Trophoblast cell (in vitro differentiated cells and primary cell): ENCODE results near the gene MYO1A.

Experiments used
- DNase-seq, 2 donors: peaks; one replicate each; pipeline ENCODE4 v3.0.0-alpha.2; 2016
- H2AFZ ChIP-seq: 2 replicates; pipeline ENCODE4 v1.6.1; 2013; ENCODE audit warnings: low read length, moderate library complexity, mild to moderate bottlenecking; ENCODE audit not compliant: insufficient read depth, poor library complexity
- H2AK5ac ChIP-seq: 2 replicates; pipeline ENCODE4 v1.6.1; 2013; ENCODE audit warnings: mild to moderate bottlenecking, low read length
- H2BK120ac ChIP-seq: 2 replicates; pipeline ENCODE4 v1.6.1; 2013; ENCODE audit warnings: low read length, mild to moderate bottlenecking, moderate library complexity; ENCODE audit not compliant: insufficient read depth, poor library complexity
- H2BK12ac ChIP-seq: 2 replicates; pipeline ENCODE4 v1.6.1; 2013; ENCODE audit warnings: mild to moderate bottlenecking, low read length, moderate library complexity
- H2BK5ac ChIP-seq: 2 replicates; pipeline ENCODE4 v1.6.1; 2013; ENCODE audit warnings: low read length, low read depth, moderate library complexity, mild to moderate bottlenecking; ENCODE audit not compliant: poor library complexity
- H3K14ac ChIP-seq: 2 replicates; pipeline ENCODE4 v1.6.1; 2013; ENCODE audit warnings: mild to moderate bottlenecking, low read length
- H3K18ac ChIP-seq: 2 replicates; pipeline ENCODE4 v1.6.1; 2013; ENCODE audit warnings: mild to moderate bottlenecking, low read length
- H3K23ac ChIP-seq: 2 replicates; pipeline ENCODE4 v1.6.1; 2013; ENCODE audit warnings: low read length
- H3K27ac ChIP-seq: 2 replicates; pipeline ENCODE4 v1.5.1; 2013; ENCODE audit warnings: low read depth, mild to moderate bottlenecking, inconsistent platforms, low read length, moderate library complexity
- H3K27me3 ChIP-seq: 2 replicates; pipeline ENCODE4 v1.6.1; 2013; ENCODE audit warnings: inconsistent platforms, mild to moderate bottlenecking, low read length, moderate library complexity; ENCODE audit not compliant: insufficient read depth
- H3K36me3 ChIP-seq, 2 experiments: 1 replicate in 1 of 2; 2 replicates in 1 of 2; pipeline ENCODE4 v1.6.1; 2013; ENCODE audit warnings: low read length in 2 of 2, mild to moderate bottlenecking in 2 of 2, moderate library complexity in 1 of 2; ENCODE audit not compliant: insufficient read depth in 2 of 2, control insufficient read depth in 1 of 2
- H3K4ac ChIP-seq: 2 replicates; pipeline ENCODE4 v1.6.1; 2013; ENCODE audit warnings: low read depth, mild to moderate bottlenecking, low read length, moderate library complexity
- H3K4me1 ChIP-seq, 2 experiments: 1 replicate in 1 of 2; 2 replicates in 1 of 2; pipeline ENCODE4 v1.6.1; 2013; ENCODE audit warnings: low read length in 2 of 2, mild to moderate bottlenecking in 2 of 2, moderate library complexity in 1 of 2; ENCODE audit not compliant: insufficient read depth in 2 of 2, control insufficient read depth in 1 of 2
- H3K4me2 ChIP-seq: 2 replicates; pipeline ENCODE4 v1.6.1; 2013; ENCODE audit warnings: inconsistent platforms, mild to moderate bottlenecking, low read length, moderate library complexity
- H3K4me3 ChIP-seq: 2 replicates; pipeline ENCODE4 v1.5.1; 2013; ENCODE audit warnings: mild to moderate bottlenecking, low read depth, low read length, inconsistent platforms
- H3K79me1 ChIP-seq: one replicate; pipeline ENCODE4 v1.6.1; 2013; ENCODE audit warnings: low read length
- H3K79me2 ChIP-seq: 2 replicates; pipeline ENCODE4 v1.6.1; 2013; ENCODE audit warnings: low read length, mild to moderate bottlenecking; ENCODE audit not compliant: control insufficient read depth, insufficient read depth, poor library complexity
- H3K9ac ChIP-seq: 2 replicates; pipeline ENCODE4 v1.6.1; 2013; ENCODE audit warnings: mild to moderate bottlenecking, low read length
- H3K9me3 ChIP-seq: 2 replicates; pipeline ENCODE4 v1.6.1; 2013; ENCODE audit warnings: low read depth, mild to moderate bottlenecking, control low read depth, inconsistent platforms, low read length; ENCODE audit not compliant: insufficient read depth
- H4K12ac ChIP-seq: 2 replicates; pipeline ENCODE4 v1.6.1; 2013; ENCODE audit warnings: low read depth, mild to moderate bottlenecking, low read length, moderate library complexity
- H4K8ac ChIP-seq: 2 replicates; pipeline ENCODE4 v1.6.1; 2013; ENCODE audit warnings: low read depth, mild to moderate bottlenecking, low read length, moderate library complexity
- H4K91ac ChIP-seq: one replicate; pipeline ENCODE4 v1.6.1; 2013; ENCODE audit warnings: low read depth, mild to moderate bottlenecking, low read length, moderate library complexity
- WGBS: extraction: QIAGEN DNeasy Blood & Tissue Kit; methylation state at CpG from one replicate; pipeline ENCODE4 v1.1.7; 2013; ENCODE audit warnings: missing lambda C conversion rate; ENCODE audit not compliant: insufficient read length, insufficient coverage; ENCODE audit errors: extremely low coverage; 5-methylcytosine and 5-hydroxymethylcytosine counted together

Gene MYO1A

GRCh38 chr12:57046086-57046791, 3.7 kb downstream of the MYO1A start:
- Histone ChIP-seq H4K12ac (no peak overlapping the region), H3K79me1 (no peaks in the 10 kb centered on the region), H2AFZ (no peak overlapping the region), H3K18ac (no peak overlapping the region), H4K91ac (no peak overlapping the region), H3K4me1 (no peaks in the 10 kb centered on the region), H3K79me2 (no peaks in the 10 kb centered on the region), H2BK5ac (no peak overlapping the region), H3K4me3 (no peak overlapping the region), H3K4ac (no peak overlapping the region), H3K9ac (no peak overlapping the region), H3K9me3 (peaks cover 1% of the 10 kb centered on the region), H2AK5ac (no peak overlapping the region), H3K14ac (no peak overlapping the region), H4K8ac (no peak overlapping the region), H3K4me2 (no peak overlapping the region), H2BK12ac (no peak overlapping the region), H3K27me3 (no peaks in the 10 kb centered on the region), H3K36me3 (no peaks in the 10 kb centered on the region), H3K23ac (no peak overlapping the region), H2BK120ac (no peak overlapping the region), H3K27ac (no peak overlapping the region)
- peak; percentile 94 to 98 for DNase-seq
- no CpG with 5 or more reads among the region's 6 CpGs for WGBS

GRCh38 chr12:57044889-57045288, 5.0 kb downstream of the MYO1A start:
- Histone ChIP-seq H2BK120ac (no peak overlapping the region), H3K36me3 (no peaks in the 10 kb centered on the region), H3K9me3 (peaks cover 1% of the 10 kb centered on the region), H4K91ac (no peak overlapping the region), H3K27me3 (no peaks in the 10 kb centered on the region), H3K4me1 (no peaks in the 10 kb centered on the region), H3K18ac (no peak overlapping the region), H4K12ac (no peak overlapping the region), H3K27ac (no peak overlapping the region), H3K4ac (no peak overlapping the region), H2BK5ac (no peak overlapping the region), H3K23ac (no peak overlapping the region), H3K4me3 (no peak overlapping the region), H3K79me1 (no peaks in the 10 kb centered on the region), H3K79me2 (no peaks in the 10 kb centered on the region), H2AK5ac (no peak overlapping the region), H3K9ac (no peak overlapping the region), H2BK12ac (no peak overlapping the region), H3K14ac (no peak overlapping the region), H2AFZ (no peak overlapping the region), H4K8ac (no peak overlapping the region), H3K4me2 (no peak overlapping the region)
- peak; percentile 70 to 85 for DNase-seq
- no CpG with 5 or more reads among the region's 3 CpGs for WGBS

DNA sequence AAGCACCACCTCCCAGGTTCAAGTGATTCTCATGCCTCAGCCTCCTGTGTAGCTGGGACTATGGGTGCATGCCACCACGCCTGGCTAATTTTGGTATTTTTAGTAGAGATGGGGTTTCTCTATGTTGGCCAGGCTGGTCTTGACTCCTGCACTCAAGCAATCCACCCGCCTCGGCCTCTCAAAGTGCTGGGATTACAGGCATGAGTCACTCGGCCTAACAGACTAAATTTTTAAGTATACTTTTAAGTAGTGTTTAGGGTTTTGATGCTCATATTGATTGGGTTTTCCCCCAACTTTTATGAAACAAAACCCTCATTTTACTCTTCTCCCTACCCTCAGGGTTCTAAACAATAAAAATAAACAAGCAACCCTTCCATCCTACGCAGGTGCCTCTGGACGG, 5.5 kb downstream of the MYO1A start:
- no peak overlapping the region for H3K4me2 ChIP-seq
- H2AFZ ChIP-seq = no peak overlapping the region

DNA sequence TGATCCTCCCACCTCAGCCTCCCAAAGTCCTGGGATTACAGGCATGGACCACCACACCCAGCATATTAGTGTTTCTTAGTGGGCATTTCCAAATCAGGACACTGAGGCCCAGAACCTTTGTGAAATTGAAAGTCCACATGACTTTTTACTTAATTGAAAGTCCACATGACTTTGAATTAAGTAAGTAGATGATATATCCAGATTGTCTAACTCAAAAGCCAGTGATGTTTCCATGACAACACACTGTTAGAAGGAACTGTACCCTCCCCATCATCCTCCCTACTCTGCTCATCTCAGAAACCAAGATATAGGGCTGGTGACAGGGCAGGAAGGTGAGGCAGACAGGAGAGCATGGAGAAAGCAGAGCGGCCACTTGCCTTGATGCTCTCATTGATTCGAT, 7.2 kb downstream of the MYO1A start:
- Histone ChIP-seq H4K91ac (no peak overlapping the region), H3K27ac (no peak overlapping the region), H3K9ac (no peak overlapping the region), H3K18ac (no peak overlapping the region), H4K8ac (no peak overlapping the region), H3K79me2 (no peaks in the 10 kb centered on the region), H3K4me2 (no peak overlapping the region), H3K14ac (no peak overlapping the region), H2BK5ac (no peak overlapping the region), H3K79me1 (no peaks in the 10 kb centered on the region), H2BK12ac (no peak overlapping the region), H3K4ac (no peak overlapping the region), H3K4me1 (no peaks in the 10 kb centered on the region), H3K9me3 (peaks cover 1% of the 10 kb centered on the region), H2AK5ac (no peak overlapping the region), H4K12ac (no peak overlapping the region), H3K23ac (no peak overlapping the region), H3K27me3 (no peaks in the 10 kb centered on the region), H3K4me3 (no peak overlapping the region), H2AFZ (no peak overlapping the region), H2BK120ac (no peak overlapping the region), H3K36me3 (no peaks in the 10 kb centered on the region)
- no CpG with 5 or more reads among the region's 2 CpGs for WGBS
- no peak for DNase-seq

More for the DNA sequence above, 5.5 kb downstream of the MYO1A start:
- no peak overlapping the region for H3K4ac ChIP-seq
- H3K27ac ChIP-seq = no peak overlapping the region
- no peaks in the 10 kb centered on the region for H3K27me3 ChIP-seq
- no peak overlapping the region for H4K12ac ChIP-seq
- no peak overlapping the region for H3K4me3 ChIP-seq
- no peaks in the 10 kb centered on the region for H3K36me3 ChIP-seq
- peaks cover 1% of the 10 kb centered on the region for H3K9me3 ChIP-seq
- no peak overlapping the region for H3K18ac ChIP-seq
- H4K8ac ChIP-seq = no peak overlapping the region
- no peak overlapping the region for H4K91ac ChIP-seq
- H2AK5ac ChIP-seq = no peak overlapping the region
- H3K9ac ChIP-seq = no peak overlapping the region
- no peaks in the 10 kb centered on the region for H3K79me1 ChIP-seq
- H3K14ac ChIP-seq = no peak overlapping the region
- H2BK12ac ChIP-seq = no peak overlapping the region
- H3K4me1 ChIP-seq = no peaks in the 10 kb centered on the region
- no CpG with 5 or more reads among the region's 6 CpGs for WGBS
- DNase-seq = peak in 1 of 2 donors; percentile 41
- H3K23ac ChIP-seq = no peak overlapping the region
- H2BK5ac ChIP-seq = no peak overlapping the region
- no peaks in the 10 kb centered on the region for H3K79me2 ChIP-seq
- H2BK120ac ChIP-seq = no peak overlapping the region
